Activated CD4-positive, alpha-beta memory T cell treated with anti-CD3 and anti-CD28 coated beads, Interleukin-2, amount 10 ng/mL, durations not matched to agents 7 days and 5 days (primary cell): ENCODE measurements around the gene PCNX3. TPM values are rescaled to one million over a fixed set of nuclear protein-coding genes. Genes with fewer than 3 reads are reported as not detected.
A peak's percentile ranks its signal among the peaks of the same experiment; 100 is the strongest.

Experiments
- CTCF ChIA-PET: fragments of 350-600 bp; sonication (Branson Sonifier 250); formaldehyde crosslinking; loops from one replicate; lab custom pipeline; 2021; ENCODE audit warnings: antibody characterized with exemption, inconsistent platforms; lab: Charles Lee
- POLR2A ChIA-PET: fragments of 350-600 bp; sonication (Branson Sonifier 250); formaldehyde crosslinking; loops from one replicate; lab custom pipeline; 2021; ENCODE audit warnings: antibody characterized with exemption; lab: Charles Lee
- DNase-seq: peaks from one replicate; pipeline ENCODE4 v3.0.0-alpha.2; 2020
- H3K27ac Mint-ChIP-seq: one replicate; pipeline ENCODE4 v1.8.0; 2021; ENCODE audit warnings: mild to moderate bottlenecking, mixed read lengths
- H3K27me3 Mint-ChIP-seq: one replicate; pipeline ENCODE4 v1.8.0; 2021; ENCODE audit warnings: mixed read lengths
- H3K36me3 Mint-ChIP-seq: one replicate; pipeline ENCODE4 v1.8.0; 2021; ENCODE audit warnings: low read depth, mixed read lengths
- H3K4me1 Mint-ChIP-seq: one replicate; pipeline ENCODE4 v1.8.0; 2021; ENCODE audit warnings: mixed read lengths
- H3K4me3 Mint-ChIP-seq: one replicate; pipeline ENCODE4 v1.8.0; 2021; ENCODE audit warnings: mild to moderate bottlenecking, mixed read lengths
- H3K9me3 Mint-ChIP-seq: one replicate; pipeline ENCODE4 v1.8.0; 2021; ENCODE audit warnings: mixed read lengths
- total RNA-seq, 2 experiments: library from RNA; stranded (reverse); gene quantifications; one replicate each; pipeline ENCODE4 v1.2.3, GENCODE V29; 2021

PCNX3 gene
- total RNA-seq, 2 experiments from 2014 or later = 39.8 to 40.3 TPM

GRCh38 chr11:65591939-65592857 lies 23.4 kb upstream of the PCNX3 start:
- Mint-ChIP-seq H3K27me3 (no peaks in the 10 kb centered on the region), H3K27ac (no peak overlapping the region), H3K4me3 (no peak overlapping the region), H3K4me1 (peaks cover 49% of the 10 kb centered on the region), H3K9me3 (no peaks in the 10 kb centered on the region), H3K36me3 (peaks cover 27% of the 10 kb centered on the region)
- no peak for DNase-seq
- ChIA-PET CTCF (interaction anchor here (0.9 to 3.0 kb wide), 8 partner anchors 15 to 51 kb away, joined by 3 to 37 read pairs (median 12); partner anchors contain the start of genes EHBP1L1, FAM89B, SIPA1 and ZNRD2), POLR2A (interaction anchor here (1.2 to 8.9 kb wide), 6 partner anchors 17 to 90 kb away, joined by 3 to 65 read pairs (median 11); partner anchors contain the start of genes EHBP1L1, FAM89B, MAP3K11 and PCNX3)

GRCh38 chr11:65592858-65593517 lies 22.6 kb upstream of the PCNX3 start:
- H3K36me3 Mint-ChIP-seq = peaks cover 33% of the 10 kb centered on the region

GRCh38 chr11:65593518-65594414 lies 21.8 kb upstream of the PCNX3 start:
- POLR2A ChIA-PET = interaction anchor here (0.7 to 5.4 kb wide), 11 partner anchors 10 to 53 kb away, joined by 3 to 42 read pairs (median 5); partner anchors contain the start of genes EHBP1L1, FAM89B, MAP3K11 and PCNX3
- Mint-ChIP-seq H3K4me3 (no peak overlapping the region), H3K27ac (peak overlapping the region; percentile 29), H3K27me3 (no peaks in the 10 kb centered on the region), H3K4me1 (peaks cover 33% of the 10 kb centered on the region), H3K36me3 (peaks cover 27% of the 10 kb centered on the region), H3K9me3 (no peaks in the 10 kb centered on the region)
- no peak for DNase-seq
- CTCF ChIA-PET = interaction anchor here (0.6 to 3.0 kb wide), 23 partner anchors 9 to 623 kb away, joined by 3 to 37 read pairs (median 5); partner anchors contain the start of genes DPF2, EHBP1L1, FAM89B and MAP3K11

More at GRCh38 chr11:65592858-65593517, 22.6 kb upstream of the PCNX3 start:
- ChIA-PET CTCF (interaction anchor here (1.0 to 3.0 kb wide), 15 partner anchors 10 to 243 kb away, joined by 3 to 37 read pairs (median 8); partner anchors contain the start of genes EHBP1L1, FAM89B, MAP3K11 and PCNX3), POLR2A (interaction anchor here (0.7 to 8.9 kb wide), 9 partner anchors 10 to 52 kb away, joined by 3 to 65 read pairs (median 10); partner anchors contain the start of genes EHBP1L1, FAM89B, MAP3K11 and PCNX3)
- DNase-seq = no peak
- Mint-ChIP-seq H3K27ac (no peak overlapping the region), H3K9me3 (no peaks in the 10 kb centered on the region), H3K4me3 (no peak overlapping the region), H3K4me1 (peaks cover 41% of the 10 kb centered on the region), H3K27me3 (no peaks in the 10 kb centered on the region)

GRCh38 chr11:65595131-65595530 lies 20.4 kb upstream of the PCNX3 start:
- no peak overlapping the region for H3K4me3 Mint-ChIP-seq
- H3K27ac Mint-ChIP-seq = peak overlapping the region; percentile 75

GRCh38 chr11:65595543-65596281 lies 19.9 kb upstream of the PCNX3 start, which contains the start of gene KCNK7:
KCNK7 (minus strand) TSS chr11:65595800; CDS start chr11:65595772, 28 bp downstream.
- Mint-ChIP-seq H3K27ac (peak within 1 kb of the TSS; percentile 75), H3K9me3 (no peaks in the 10 kb centered on the region), H3K27me3 (no peaks in the 10 kb centered on the region), H3K36me3 (peaks cover 22% of the 10 kb centered on the region), H3K4me1 (peaks cover 27% of the 10 kb centered on the region), H3K4me3 (no peak within 1 kb of the TSS)
- CTCF ChIA-PET = interaction anchor here (0.7 to 3.0 kb wide), 7 partner anchors 9 to 790 kb away, joined by 3 to 12 read pairs (median 5); partner anchors contain the start of genes EHBP1L1 and PCNX3
- no peak for DNase-seq
- POLR2A ChIA-PET = interaction anchor here (0.8 to 5.4 kb wide), 10 partner anchors 9 to 53 kb away, joined by 3 to 42 read pairs (median 7); partner anchors contain the start of genes EHBP1L1, FAM89B, MAP3K11 and PCNX3

More at GRCh38 chr11:65595131-65595530, 20.4 kb upstream of the PCNX3 start:
- CTCF ChIA-PET = interaction anchor here (1.3 to 3.0 kb wide), 6 partner anchors 8 to 43 kb away, joined by 5 to 29 read pairs (median 10); partner anchors contain the start of genes EHBP1L1, FAM89B, PCNX3 and ZNRD2
- no peak for DNase-seq
- no peaks in the 10 kb centered on the region for H3K27me3 Mint-ChIP-seq
- peaks cover 27% of the 10 kb centered on the region for H3K36me3 Mint-ChIP-seq
- no peaks in the 10 kb centered on the region for H3K9me3 Mint-ChIP-seq
- H3K4me1 Mint-ChIP-seq = peaks cover 27% of the 10 kb centered on the region
- POLR2A ChIA-PET = interaction anchor here (0.8 to 5.4 kb wide), 9 partner anchors 9 to 54 kb away, joined by 3 to 42 read pairs (median 8); partner anchors contain the start of genes EHBP1L1, FAM89B, MAP3K11 and PCNX3

- CTCF ChIA-PET = interaction anchor here (1.1 to 1.3 kb wide), 2 partner anchors 9 to 56 kb away, joined by 3 to 7 read pairs; no protein-coding TSS in a partner anchor
- Mint-ChIP-seq H3K36me3 (peaks cover 18% of the 10 kb centered on the region), H3K27me3 (no peaks in the 10 kb centered on the region), H3K4me3 (no peak overlapping the region), H3K9me3 (no peaks in the 10 kb centered on the region), H3K27ac (peak overlapping the region; percentile 58), H3K4me1 (peaks cover 27% of the 10 kb centered on the region)
- no peak for DNase-seq
- POLR2A ChIA-PET = interaction anchor here (1.3 to 5.4 kb wide), 7 partner anchors 8 to 36 kb away, joined by 4 to 42 read pairs (median 8); partner anchors contain the start of genes EHBP1L1, FAM89B, MAP3K11 and PCNX3
Measured at GRCh38 chr11:65596520-65596919, 19.1 kb upstream of the PCNX3 start.

- Mint-ChIP-seq H3K36me3 (peaks cover 20% of the 10 kb centered on the region), H3K27me3 (no peaks in the 10 kb centered on the region), H3K9me3 (no peaks in the 10 kb centered on the region), H3K4me3 (no peak overlapping the region), H3K4me1 (peaks cover 27% of the 10 kb centered on the region), H3K27ac (no peak overlapping the region)
- no peak for DNase-seq
- ChIA-PET CTCF (no interaction called here), POLR2A (interaction anchor here (0.7 to 1.2 kb wide), 3 partner anchors 11 to 41 kb away, joined by 3 to 5 read pairs (median 3); no protein-coding TSS in a partner anchor)
Measured at GRCh38 chr11:65598258-65598699, 17.3 kb upstream of the PCNX3 start.

GRCh38 chr11:65599216-65599954 lies 16.2 kb upstream of the PCNX3 start:
- Mint-ChIP-seq H3K4me3 (no peak overlapping the region), H3K27ac (no peak overlapping the region), H3K4me1 (peaks cover 20% of the 10 kb centered on the region), H3K36me3 (peaks cover 29% of the 10 kb centered on the region), H3K9me3 (no peaks in the 10 kb centered on the region), H3K27me3 (no peaks in the 10 kb centered on the region)
- no peak for DNase-seq
- POLR2A ChIA-PET = no interaction called here
- CTCF ChIA-PET = no interaction called here

- H3K4me3 Mint-ChIP-seq = no peak overlapping the region
- no peak overlapping the region for H3K27ac Mint-ChIP-seq
- ChIA-PET CTCF (no interaction called here), POLR2A (interaction anchor here (1.0 to 1.3 kb wide), 3 partner anchors 13 to 23 kb away, joined by 3 to 4 read pairs (median 3); partner anchors contain the start of gene PCNX3)
- peaks cover 16% of the 10 kb centered on the region for H3K4me1 Mint-ChIP-seq
- peaks cover 31% of the 10 kb centered on the region for H3K36me3 Mint-ChIP-seq
- H3K9me3 Mint-ChIP-seq = no peaks in the 10 kb centered on the region
- no peak for DNase-seq
- no peaks in the 10 kb centered on the region for H3K27me3 Mint-ChIP-seq
Measured at GRCh38 chr11:65599955-65600246, 15.7 kb upstream of the PCNX3 start.

GRCh38 chr11:65604258-65604657 lies 11.3 kb upstream of the PCNX3 start:
- Mint-ChIP-seq H3K36me3 (peaks cover 43% of the 10 kb centered on the region), H3K4me3 (no peak overlapping the region), H3K27me3 (no peaks in the 10 kb centered on the region), H3K27ac (no peak overlapping the region), H3K4me1 (peaks cover 11% of the 10 kb centered on the region), H3K9me3 (no peaks in the 10 kb centered on the region)
- POLR2A ChIA-PET = interaction anchor here (1.1 to 3.2 kb wide), 5 partner anchors 8 to 26 kb away, joined by 3 to 18 read pairs (median 4); partner anchors contain the start of genes KCNK7, MAP3K11 and PCNX3
- DNase-seq = no peak
- CTCF ChIA-PET = interaction anchor here (1.1 to 2.2 kb wide), 5 partner anchors 10 to 64 kb away, joined by 3 to 10 read pairs (median 4); no protein-coding TSS in a partner anchor
